Left lung (tissue), 10 donors: ENCODE measurements around the gene FBXL20. TPM values are rescaled to one million over a fixed set of nuclear protein-coding genes. Genes with fewer than 3 reads are reported as not detected.
A peak's percentile ranks its signal among the peaks of the same experiment; 100 is the strongest.

Source experiments
- ATAC-seq: fragments of 200-7000 bp; cut with Tn5 transposase; one replicate; pipeline ENCODE4 v1.9.1; 2020; ENCODE audit warnings: moderate library complexity
- DNase-seq, 4 donors: peaks; one replicate each; pipeline ENCODE4 v3.0.0-alpha.2; 2013 to 2020
- H3K27ac ChIP-seq, 2 donors: fragments of 200-600 bp; sonication (generic) in 1 of 2; one replicate each; pipeline versions ENCODE4 v1.5.0 to v1.8.0; 2020 to 2021
- H3K27me3 ChIP-seq, 2 donors: fragments of 200-600 bp; sonication (generic) in 1 of 2; one replicate each; pipeline versions ENCODE4 v1.5.0 to v1.8.0; 2020 to 2021
- H3K36me3 ChIP-seq, 2 donors: fragments of 200-600 bp; sonication (generic) in 1 of 2; one replicate each; pipeline versions ENCODE4 v1.5.0 to v1.8.0; 2020 to 2021
- H3K4me1 ChIP-seq, 2 donors: fragments of 200-600 bp; one replicate each; pipeline ENCODE4 v1.8.0; 2021
- H3K4me3 ChIP-seq, 2 donors: fragments of 200-600 bp; sonication (generic) in 1 of 2; one replicate each; pipeline versions ENCODE4 v1.5.0 to v1.8.0; 2020 to 2021; ENCODE audit warnings: mild to moderate bottlenecking in 1 of 2
- H3K9me3 ChIP-seq, 2 donors: fragments of 200-600 bp; sonication (generic) in 1 of 2; one replicate each; pipeline versions ENCODE4 v1.5.0 to v1.8.0; 2020 to 2021
- intact Hi-C, 2 donors: fragments of 100-400 bp; cut with DNase I; formaldehyde crosslinking; loops; one replicate each; pipeline versions ENCODE4 v1.11.2 to v1.14.2; 2022
- polyA plus RNA-seq, 6 donors: library from polyadenylated mRNA; unstranded; fragments of 120-200 nt; gene quantifications; one replicate each; pipeline ENCODE4 v1.2.1, GENCODE V29; 2013; ENCODE audit not compliant: insufficient read length in 6 of 6
- total RNA-seq, 2 donors: library from RNA; stranded (reverse); fragmentation: NEBNext Ultra II Directional; extraction: Animal tissue kit (Norgen Biotek cat#: 25700); gene quantifications; one replicate each; pipeline ENCODE4 v1.2.1, GENCODE V29; 2021
- TF ChIP-seq, protein P1 (sequence below), 2 donors: fragments of 200-600 bp; sonication (generic) in 1 of 2; IDR thresholded peaks; one replicate each; pipeline versions ENCODE4 v1.5.0 to v1.8.0; 2021; ENCODE audit warnings: antibody characterized with exemption in 2 of 2
- donor health status: DM: no; HTN: yes; CAD: no.
- donor health status: DM: no; HTN: no; CAD: no.

The FBXL20 gene
- total and polyA plus RNA-seq, 8 donors = 14.1 to 27.3 (median 18.7) TPM

DNA sequence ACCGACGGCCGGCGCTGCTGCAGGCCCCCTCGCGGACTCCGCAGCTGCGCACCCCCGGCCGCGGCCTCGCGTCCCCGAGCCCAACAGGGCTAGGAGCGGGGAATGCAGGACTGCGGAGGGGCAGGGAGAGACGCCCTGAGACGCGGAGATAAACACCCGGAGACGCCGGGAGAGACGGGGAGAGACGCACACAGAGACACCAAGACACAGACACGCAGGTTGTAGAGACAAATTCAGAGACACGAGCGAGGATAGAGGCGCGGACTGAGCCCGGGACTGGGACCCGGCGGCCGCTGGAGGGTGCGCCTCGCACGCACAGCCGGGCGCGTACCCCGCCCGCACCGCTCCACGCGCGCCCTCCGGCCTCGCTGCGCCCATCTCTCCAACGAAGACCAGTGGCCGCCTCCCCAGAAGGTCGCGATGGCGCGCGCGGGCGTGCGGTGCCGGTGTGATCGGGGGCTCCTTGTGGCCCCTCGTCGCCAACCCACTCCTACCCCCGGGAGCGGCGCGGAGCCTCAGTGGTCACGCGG is 176.6 kb downstream of the FBXL20 start:
- TF ChIP-seq, protein P1, sequence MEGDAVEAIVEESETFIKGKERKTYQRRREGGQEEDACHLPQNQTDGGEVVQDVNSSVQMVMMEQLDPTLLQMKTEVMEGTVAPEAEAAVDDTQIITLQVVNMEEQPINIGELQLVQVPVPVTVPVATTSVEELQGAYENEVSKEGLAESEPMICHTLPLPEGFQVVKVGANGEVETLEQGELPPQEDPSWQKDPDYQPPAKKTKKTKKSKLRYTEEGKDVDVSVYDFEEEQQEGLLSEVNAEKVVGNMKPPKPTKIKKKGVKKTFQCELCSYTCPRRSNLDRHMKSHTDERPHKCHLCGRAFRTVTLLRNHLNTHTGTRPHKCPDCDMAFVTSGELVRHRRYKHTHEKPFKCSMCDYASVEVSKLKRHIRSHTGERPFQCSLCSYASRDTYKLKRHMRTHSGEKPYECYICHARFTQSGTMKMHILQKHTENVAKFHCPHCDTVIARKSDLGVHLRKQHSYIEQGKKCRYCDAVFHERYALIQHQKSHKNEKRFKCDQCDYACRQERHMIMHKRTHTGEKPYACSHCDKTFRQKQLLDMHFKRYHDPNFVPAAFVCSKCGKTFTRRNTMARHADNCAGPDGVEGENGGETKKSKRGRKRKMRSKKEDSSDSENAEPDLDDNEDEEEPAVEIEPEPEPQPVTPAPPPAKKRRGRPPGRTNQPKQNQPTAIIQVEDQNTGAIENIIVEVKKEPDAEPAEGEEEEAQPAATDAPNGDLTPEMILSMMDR (IDR thresholded peaks at IDR 0.05) = no peak
- intact Hi-C loops = no loop called here
- Histone ChIP-seq H3K4me3 (peak overlapping the region in 1 of 2 donors; percentile 30), H3K27me3 (peaks cover 30 to 83% of the 10 kb centered on the region in 2 donors), H3K9me3 (no peaks in the 10 kb centered on the region), H3K4me1 (peaks cover 12 to 20% of the 10 kb centered on the region in 2 donors), H3K27ac (no peak overlapping the region), H3K36me3 (no peaks in the 10 kb centered on the region)
- DNase-seq = no peak
- peak; percentile 37 for ATAC-seq

GRCh38 chr17:39223907-39224777 is 177.3 kb downstream of the FBXL20 start:
- intact Hi-C loops = no loop called here
- peaks cover 12 to 20% of the 10 kb centered on the region in 2 donors for H3K4me1 ChIP-seq
- peaks cover 30 to 83% of the 10 kb centered on the region in 2 donors for H3K27me3 ChIP-seq
- no peak overlapping the region for H3K27ac ChIP-seq
- H3K4me3 ChIP-seq = no peak overlapping the region
- ATAC-seq (no peak), DNase-seq (no peak)
- H3K9me3 ChIP-seq = no peaks in the 10 kb centered on the region
- TF ChIP-seq, protein P1 (IDR thresholded peaks at IDR 0.05) = no peak
- H3K36me3 ChIP-seq = no peaks in the 10 kb centered on the region

DNA sequence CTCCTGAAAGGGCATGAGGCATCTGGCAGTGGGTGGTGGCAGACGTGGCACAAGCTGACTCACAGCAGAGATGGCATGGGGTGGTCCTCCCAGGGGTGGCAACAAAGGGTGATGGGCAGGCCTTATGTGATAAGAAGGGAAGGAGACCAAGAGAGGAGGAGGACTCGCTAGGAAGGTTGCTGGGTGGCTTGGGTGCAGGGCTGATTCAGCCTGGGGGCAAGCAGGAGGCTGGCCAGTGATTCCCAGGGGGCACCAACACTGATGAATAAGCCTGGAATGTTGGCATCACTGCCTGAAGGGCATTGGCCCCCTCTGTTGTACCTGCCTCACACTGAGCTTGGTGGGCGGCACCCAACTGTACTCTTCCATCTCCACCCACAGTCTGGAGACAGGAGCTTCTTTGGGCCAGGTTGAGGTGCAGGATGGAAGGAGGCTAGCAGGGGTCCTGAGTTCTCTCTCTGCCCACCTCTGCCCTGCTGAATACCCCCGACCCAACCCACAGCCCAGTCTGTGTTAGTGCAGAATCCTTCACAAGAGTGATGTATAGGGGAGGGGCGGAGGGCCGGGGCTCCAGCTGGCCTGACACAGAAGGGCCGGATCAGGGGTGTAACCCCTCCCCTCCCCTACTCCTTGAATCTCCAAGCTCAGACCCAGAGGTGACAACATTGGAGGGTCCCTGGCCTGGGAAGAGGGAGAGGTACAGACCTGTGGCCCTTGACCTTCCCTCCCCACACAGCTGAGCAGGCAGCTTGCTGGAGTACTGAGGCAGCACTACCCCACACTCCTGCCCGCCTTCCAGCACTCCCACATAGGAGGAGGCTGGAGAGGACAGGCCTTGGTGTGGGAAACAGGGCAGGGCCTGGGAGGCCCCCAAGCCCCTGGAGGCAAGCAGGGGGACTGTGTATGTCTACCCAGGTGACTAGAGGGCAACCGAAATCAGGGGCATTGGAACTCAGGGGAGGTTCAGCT is 178.3 kb downstream of the FBXL20 start:
- Histone ChIP-seq H3K27ac (no peak overlapping the region), H3K4me1 (peaks cover 12 to 20% of the 10 kb centered on the region in 2 donors), H3K9me3 (no peaks in the 10 kb centered on the region), H3K4me3 (no peak overlapping the region), H3K27me3 (peaks cover 30 to 83% of the 10 kb centered on the region in 2 donors), H3K36me3 (no peaks in the 10 kb centered on the region)
- TF ChIP-seq, protein P1 (IDR thresholded peaks at IDR 0.05) = no peak
- intact Hi-C loops = no loop called here
- DNase-seq (no peak), ATAC-seq (no peak)

- H3K27ac ChIP-seq = no peak overlapping the region
- no peaks in the 10 kb centered on the region for H3K36me3 ChIP-seq
- H3K4me3 ChIP-seq = no peak overlapping the region
- DNase-seq = no peak
- ATAC-seq = no peak
- H3K9me3 ChIP-seq = no peaks in the 10 kb centered on the region
- intact Hi-C loops = no loop called here
- TF ChIP-seq, protein P1 (IDR thresholded peaks at IDR 0.05) = no peak
- peaks cover 12 to 20% of the 10 kb centered on the region in 2 donors for H3K4me1 ChIP-seq
- H3K27me3 ChIP-seq = peaks cover 30 to 83% of the 10 kb centered on the region in 2 donors
These were observed 179.3 kb downstream of the FBXL20 start for GRCh38 chr17:39222151-39222550.
